ENCODE results near the gene GPR55.

GPR55 gene

DNA sequence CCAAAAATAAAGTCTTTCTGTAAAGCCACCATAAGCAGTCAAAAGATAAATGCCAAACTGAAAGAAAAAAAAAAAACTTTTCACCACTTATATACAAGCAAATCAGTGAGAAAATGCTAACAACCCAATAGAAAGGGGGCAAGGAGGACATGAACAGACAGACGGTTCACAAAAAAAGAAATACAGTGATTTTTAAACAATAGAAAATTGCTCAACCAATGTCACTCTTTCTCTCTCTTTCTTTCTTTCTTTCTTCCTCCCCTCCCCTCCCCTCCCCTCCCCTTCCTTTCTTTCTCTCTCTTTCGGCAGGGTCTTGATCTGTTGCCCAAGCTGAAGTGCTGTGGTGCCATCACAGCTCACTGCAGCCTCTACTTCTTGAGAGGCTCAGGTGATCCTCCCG is 42.1 kb upstream of the GPR55 start:
- TF ChIP-seq, protein P1, sequence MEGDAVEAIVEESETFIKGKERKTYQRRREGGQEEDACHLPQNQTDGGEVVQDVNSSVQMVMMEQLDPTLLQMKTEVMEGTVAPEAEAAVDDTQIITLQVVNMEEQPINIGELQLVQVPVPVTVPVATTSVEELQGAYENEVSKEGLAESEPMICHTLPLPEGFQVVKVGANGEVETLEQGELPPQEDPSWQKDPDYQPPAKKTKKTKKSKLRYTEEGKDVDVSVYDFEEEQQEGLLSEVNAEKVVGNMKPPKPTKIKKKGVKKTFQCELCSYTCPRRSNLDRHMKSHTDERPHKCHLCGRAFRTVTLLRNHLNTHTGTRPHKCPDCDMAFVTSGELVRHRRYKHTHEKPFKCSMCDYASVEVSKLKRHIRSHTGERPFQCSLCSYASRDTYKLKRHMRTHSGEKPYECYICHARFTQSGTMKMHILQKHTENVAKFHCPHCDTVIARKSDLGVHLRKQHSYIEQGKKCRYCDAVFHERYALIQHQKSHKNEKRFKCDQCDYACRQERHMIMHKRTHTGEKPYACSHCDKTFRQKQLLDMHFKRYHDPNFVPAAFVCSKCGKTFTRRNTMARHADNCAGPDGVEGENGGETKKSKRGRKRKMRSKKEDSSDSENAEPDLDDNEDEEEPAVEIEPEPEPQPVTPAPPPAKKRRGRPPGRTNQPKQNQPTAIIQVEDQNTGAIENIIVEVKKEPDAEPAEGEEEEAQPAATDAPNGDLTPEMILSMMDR (IDR thresholded peaks at IDR 0.05; ENCODE audit: low read depth, low read length) = no peak
- no peak for DNase-seq (ENCODE audit: low read depth, low spot score)
- in situ Hi-C loops (cut with HindIII; ENCODE audit: low sequenced_read_pairs) = no loop called here
- no peak overlapping the region for H3K4me3 ChIP-seq (ENCODE audit: low read depth, low read length)

DNA sequence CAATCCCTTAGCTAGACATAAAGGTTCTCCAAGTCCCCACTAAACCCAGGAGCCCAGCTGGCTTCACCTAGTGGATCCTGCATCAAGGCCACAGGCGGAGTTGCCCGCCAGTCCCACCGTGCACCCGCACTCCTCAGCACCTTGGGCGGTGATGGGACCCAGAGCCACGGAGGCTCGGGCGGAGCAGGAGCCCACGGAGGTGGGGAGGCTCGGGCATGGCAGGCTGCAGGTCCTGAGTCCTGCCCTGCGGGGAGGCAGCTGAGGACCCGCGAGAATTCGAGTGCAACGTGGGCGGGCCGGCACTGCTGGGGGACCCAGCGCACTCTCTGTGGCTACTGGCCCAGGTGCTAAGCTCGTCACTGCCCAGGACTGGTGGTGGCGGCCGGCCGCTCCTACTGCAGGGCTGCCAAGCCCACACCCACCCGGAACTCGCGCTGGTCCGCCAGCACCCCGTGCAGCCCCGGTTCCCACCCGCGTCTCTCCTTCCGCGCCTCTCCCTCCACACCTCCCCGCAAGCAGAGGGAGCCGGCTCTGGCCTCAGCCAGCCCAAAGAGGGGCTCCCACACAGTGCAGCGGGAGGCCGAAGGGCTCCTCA is 39.2 kb upstream of the GPR55 start:
- in situ Hi-C loops (cut with HindIII; ENCODE audit: low sequenced_read_pairs) = no loop called here
- TF ChIP-seq, protein P1 (IDR thresholded peaks at IDR 0.05; ENCODE audit: low read depth, low read length) = no peak
- no peak for DNase-seq (ENCODE audit: low read depth, low spot score)
- no peak overlapping the region for H3K4me3 ChIP-seq (ENCODE audit: low read depth, low read length)

DNA sequence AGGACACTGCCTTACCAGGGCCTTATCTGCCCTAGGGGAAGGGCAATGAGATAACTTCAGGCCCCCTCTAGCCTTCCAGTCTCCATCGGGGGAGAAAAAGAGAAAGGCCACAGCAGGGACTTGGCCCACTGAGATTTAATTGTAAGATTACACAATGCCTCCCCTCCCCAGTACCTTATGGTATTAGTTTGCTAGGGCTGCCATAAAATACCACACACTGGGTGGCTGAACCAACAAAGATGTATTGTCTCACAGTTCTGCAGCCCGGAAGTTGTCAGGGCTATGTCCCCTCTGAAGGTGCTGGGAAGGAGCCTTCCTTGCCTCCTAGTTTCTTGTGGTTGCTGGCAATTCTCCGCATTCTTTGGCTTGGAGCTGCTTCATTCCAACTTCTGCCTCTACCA is 36.0 kb upstream of the GPR55 start:
- in situ Hi-C loops (cut with HindIII; ENCODE audit: low sequenced_read_pairs) = no loop called here
- no peak overlapping the region for H3K4me3 ChIP-seq (ENCODE audit: low read depth, low read length)
- TF ChIP-seq, protein P1 (IDR thresholded peaks at IDR 0.05; ENCODE audit: low read depth, low read length) = no peak
- peak; percentile 42 for DNase-seq (ENCODE audit: low read depth, low spot score)

DNA sequence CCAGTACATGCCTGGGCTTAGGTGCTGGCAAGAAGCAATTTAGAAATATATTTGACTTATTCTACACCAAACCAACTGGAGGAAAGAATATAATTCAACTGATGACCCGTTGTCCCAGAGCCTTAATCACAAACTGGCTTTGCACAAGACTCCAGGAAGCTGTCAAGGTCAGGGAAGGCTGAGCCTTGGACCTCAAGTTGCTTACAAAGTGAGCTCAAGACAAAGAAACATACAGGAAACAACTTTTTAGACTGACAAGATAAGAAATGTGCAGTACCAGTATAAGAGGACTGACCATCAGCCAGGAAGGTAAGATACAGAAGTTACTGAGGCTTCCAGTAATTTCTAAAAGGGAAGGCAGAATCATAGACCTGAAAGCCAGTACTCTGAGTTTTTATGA is 35.0 kb upstream of the GPR55 start:
- TF ChIP-seq, protein P1 (IDR thresholded peaks at IDR 0.05; ENCODE audit: low read depth, low read length) = no peak
- in situ Hi-C loops (cut with HindIII; ENCODE audit: low sequenced_read_pairs) = no loop called here
- H3K4me3 ChIP-seq (ENCODE audit: low read depth, low read length) = no peak overlapping the region
- no peak for DNase-seq (ENCODE audit: low read depth, low spot score)

DNA sequence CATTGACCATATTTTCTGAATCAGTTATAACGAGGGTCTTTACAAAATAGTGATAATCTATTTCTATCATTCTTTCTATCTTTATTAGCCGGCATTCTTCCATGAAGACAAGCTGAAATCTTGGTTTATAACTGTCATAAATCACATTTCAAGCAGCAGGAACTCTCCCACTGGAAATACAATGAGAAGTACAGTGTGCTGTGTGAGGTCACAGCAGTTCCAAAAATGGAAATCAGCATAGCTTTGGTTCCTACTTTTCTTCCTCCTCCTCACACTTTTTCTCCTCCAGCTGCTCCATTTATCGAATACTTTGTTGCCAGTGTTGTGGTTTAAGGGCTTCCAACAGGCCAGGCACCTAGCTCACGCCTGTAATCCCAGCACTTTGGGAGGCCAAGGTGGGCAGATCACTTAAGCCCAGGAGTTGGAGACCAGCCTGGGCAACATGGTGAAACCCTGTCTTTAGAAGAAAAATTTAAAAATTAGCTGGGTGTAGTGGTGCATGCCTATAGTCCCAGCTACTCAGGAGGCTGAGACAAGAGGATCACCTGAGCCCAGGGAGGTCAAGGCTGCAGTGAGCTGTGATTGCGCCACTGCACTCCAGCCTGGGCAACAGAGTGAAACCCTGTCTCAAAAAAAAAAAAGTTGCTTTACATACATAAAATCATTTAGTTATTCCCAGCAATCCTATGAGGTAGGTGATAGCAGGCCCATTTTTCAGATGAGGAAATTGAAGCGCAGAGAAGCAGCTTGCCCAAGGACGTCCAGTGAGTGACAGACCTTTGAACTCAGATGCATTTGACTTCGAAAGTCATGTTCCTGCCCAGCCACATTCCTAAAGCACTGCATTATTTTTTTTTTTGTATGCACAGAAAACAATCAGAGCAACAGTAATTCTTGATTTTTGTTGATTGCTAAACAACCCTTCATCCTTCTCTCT is 34.0 kb upstream of the GPR55 start:
- no peak for DNase-seq (ENCODE audit: low read depth, low spot score)
- H3K4me3 ChIP-seq (ENCODE audit: low read depth, low read length) = no peak overlapping the region
- TF ChIP-seq, protein P1 (IDR thresholded peaks at IDR 0.05; ENCODE audit: low read depth, low read length) = no peak
- in situ Hi-C loops (cut with HindIII; ENCODE audit: low sequenced_read_pairs) = no loop called here

DNA sequence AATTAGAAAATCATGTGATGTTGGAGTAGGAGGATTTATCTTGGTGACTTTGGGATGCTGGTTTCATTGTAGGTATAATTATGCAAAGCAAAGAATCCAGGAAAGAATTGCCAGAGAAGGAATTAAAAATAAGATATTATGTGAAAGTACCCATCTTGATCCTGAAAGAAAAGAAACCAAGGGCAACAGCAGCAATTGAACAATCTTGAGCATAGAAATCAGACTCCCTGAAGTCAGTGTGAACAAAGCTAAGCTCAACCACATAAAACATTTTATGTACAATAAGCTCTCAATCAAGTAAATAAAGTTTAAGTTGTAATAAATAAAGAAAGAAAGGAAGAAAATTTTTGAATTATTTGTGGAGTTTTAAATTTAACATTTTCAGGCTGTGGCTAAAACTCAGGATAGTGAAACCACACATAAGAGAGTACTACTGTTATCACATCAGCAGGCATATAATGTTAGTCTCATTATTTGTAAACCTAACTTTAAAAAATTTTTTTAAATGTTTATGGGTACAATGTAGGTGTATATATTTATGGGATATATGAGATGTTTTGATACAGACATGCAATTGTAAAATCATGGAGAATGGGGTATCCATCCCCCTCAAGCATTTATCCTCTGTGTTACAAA is 32.8 kb upstream of the GPR55 start:
- TF ChIP-seq, protein P1 (IDR thresholded peaks at IDR 0.05; ENCODE audit: low read depth, low read length) = no peak
- in situ Hi-C loops (cut with HindIII; ENCODE audit: low sequenced_read_pairs) = no loop called here
- H3K4me3 ChIP-seq (ENCODE audit: low read depth, low read length) = peak overlapping the region; percentile 46
- DNase-seq (ENCODE audit: low read depth, low spot score) = no peak

Data from astrocyte of the spinal cord (primary cell).